ENCODE data around the gene DLG1.

Gene DLG1

DNA sequence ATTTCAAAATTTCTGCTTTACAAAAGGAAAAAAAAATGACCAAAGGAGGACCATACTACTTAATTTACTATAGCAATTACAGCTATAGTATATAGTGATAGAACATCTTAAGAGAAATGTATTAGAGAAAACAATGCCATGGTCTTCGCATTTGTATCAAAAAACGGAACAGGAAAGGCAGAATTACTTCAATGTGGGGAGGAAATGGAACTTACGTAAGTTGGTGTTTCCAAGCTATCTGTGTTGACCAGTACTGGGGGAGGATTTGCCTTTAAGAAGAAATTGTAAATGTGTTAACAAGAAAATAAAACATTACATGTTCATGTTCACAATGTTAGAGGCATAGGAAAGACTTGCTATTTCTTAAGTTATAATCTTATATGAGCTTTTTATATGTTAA, 148.9 kb downstream of the DLG1 start:
- no peak overlapping the region for H3K4me3 Mint-ChIP-seq
- DNase-seq = no peak
- peaks cover 55% of the 10 kb centered on the region for H3K36me3 Mint-ChIP-seq (ENCODE audit: low read depth)
- no peaks in the 10 kb centered on the region for H3K27me3 Mint-ChIP-seq
- H3K9me3 Mint-ChIP-seq = peaks cover 6% of the 10 kb centered on the region
- H3K4me1 Mint-ChIP-seq (ENCODE audit: low read depth) = peaks cover 18% of the 10 kb centered on the region
- no peak overlapping the region for H3K27ac Mint-ChIP-seq

DNA sequence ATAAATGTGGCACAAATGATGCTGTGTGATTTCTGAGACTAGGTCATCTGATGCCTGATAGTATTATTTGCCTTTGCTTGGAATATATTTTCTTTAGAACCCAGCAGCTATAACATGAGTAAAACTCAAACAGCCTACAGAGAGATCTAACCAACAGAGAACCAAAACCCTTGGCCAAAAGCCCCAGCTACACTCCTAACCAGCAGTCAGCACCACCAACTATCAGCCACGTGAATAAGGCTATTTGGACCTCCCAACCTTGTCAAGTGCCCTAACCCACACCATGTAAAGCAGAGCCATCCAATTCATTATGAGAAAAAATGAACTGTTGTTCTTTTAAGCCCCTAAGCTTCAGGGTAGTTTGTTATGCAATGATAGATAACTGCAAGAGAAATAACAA, 154.2 kb downstream of the DLG1 start:
- Mint-ChIP-seq H3K36me3 (ENCODE audit: low read depth) (peaks cover 64% of the 10 kb centered on the region), H3K4me3 (no peak overlapping the region), H3K27me3 (no peaks in the 10 kb centered on the region), H3K4me1 (ENCODE audit: low read depth) (peaks cover 22% of the 10 kb centered on the region), H3K27ac (no peak overlapping the region), H3K9me3 (peaks cover 4% of the 10 kb centered on the region)
- no peak for DNase-seq

DNA sequence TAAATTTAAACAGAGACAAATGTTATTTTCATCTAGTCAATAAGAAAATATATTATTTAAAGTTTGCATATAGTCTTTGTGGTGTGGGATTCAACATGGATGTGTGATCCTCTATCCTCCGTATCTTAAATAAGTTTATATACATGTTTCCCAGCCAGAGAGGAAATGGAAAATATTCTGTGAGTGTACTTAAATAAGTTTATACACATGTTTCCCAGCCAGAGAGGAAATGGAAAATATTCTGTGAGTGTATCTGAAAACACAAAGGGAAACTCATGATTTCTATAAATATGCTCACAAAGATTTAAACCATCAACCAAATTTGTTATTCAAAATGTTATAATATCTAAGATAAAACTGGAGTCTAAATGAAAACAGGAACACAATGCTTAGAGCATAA, 158.8 kb downstream of the DLG1 start:
- Mint-ChIP-seq H3K9me3 (peaks cover 14% of the 10 kb centered on the region), H3K27me3 (no peaks in the 10 kb centered on the region), H3K27ac (no peak overlapping the region), H3K36me3 (ENCODE audit: low read depth) (peaks cover 71% of the 10 kb centered on the region), H3K4me3 (no peak overlapping the region), H3K4me1 (ENCODE audit: low read depth) (peaks cover 11% of the 10 kb centered on the region)
- DNase-seq = no peak

DNA sequence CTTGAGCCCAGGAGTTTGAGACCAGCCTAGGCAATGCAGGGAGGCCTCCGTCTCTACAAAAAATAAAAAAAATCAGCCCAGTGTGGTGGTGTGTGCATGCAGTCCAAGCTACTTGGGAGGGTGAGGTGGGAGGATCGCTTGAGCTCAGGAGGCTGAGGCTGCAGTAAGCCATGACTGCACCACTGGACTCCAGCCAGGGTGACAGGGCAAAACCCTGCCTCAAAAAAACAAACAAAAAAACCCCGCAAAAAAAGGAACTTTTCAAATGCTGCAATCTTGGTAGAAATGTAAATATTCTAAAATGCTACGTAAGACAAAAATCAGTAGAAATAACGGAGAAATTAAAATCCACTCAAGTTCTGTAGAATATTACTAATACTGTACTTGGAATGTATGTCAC, 160.7 kb downstream of the DLG1 start:
- no peak overlapping the region for H3K27ac Mint-ChIP-seq
- no peaks in the 10 kb centered on the region for H3K27me3 Mint-ChIP-seq
- no peak overlapping the region for H3K4me3 Mint-ChIP-seq
- peaks cover 11% of the 10 kb centered on the region for H3K4me1 Mint-ChIP-seq (ENCODE audit: low read depth)
- H3K9me3 Mint-ChIP-seq = peaks cover 14% of the 10 kb centered on the region
- H3K36me3 Mint-ChIP-seq (ENCODE audit: low read depth) = peaks cover 78% of the 10 kb centered on the region
- DNase-seq = no peak

DNA sequence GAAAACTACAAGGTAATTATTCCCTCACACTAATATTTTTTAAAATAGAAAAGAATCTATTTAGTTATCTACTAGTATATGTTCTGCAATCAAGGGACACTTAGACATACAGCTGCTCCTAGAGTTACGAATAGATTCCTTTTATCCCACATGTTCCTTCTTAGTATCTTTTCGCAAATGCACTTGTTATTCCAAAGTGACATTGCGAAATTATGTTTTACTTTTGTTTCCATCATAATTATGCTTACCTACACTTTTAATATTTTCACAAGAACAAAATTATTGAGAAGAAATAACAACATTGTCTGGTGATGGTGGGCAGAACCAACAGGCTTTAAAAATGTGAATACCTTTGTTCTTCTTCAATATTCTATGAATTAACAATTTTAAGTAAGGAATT, 161.7 kb downstream of the DLG1 start:
- Mint-ChIP-seq H3K4me1 (ENCODE audit: low read depth) (peaks cover 11% of the 10 kb centered on the region), H3K36me3 (ENCODE audit: low read depth) (peaks cover 75% of the 10 kb centered on the region), H3K4me3 (no peak overlapping the region), H3K9me3 (peaks cover 14% of the 10 kb centered on the region), H3K27me3 (no peaks in the 10 kb centered on the region), H3K27ac (no peak overlapping the region)
- DNase-seq = no peak

DNA sequence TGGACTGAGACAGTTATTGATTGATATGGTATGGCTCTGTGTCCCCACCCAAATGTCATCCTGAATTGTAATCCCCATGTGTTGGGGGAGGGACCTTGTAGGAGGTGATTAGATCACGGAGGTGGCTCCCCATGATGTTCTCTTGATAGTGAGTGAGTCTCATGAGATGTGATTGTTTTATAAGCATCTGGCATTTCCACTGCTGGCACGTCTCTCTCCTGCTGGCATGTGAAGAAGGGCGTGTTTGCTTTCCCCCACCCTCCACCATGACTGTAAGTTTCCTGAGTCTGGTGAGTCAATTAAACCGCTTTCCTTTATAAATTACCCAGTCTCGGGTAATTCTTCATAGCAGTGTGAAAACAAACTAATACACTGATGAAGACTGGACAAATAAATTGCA, 163.2 kb downstream of the DLG1 start:
- no peak overlapping the region for H3K27ac Mint-ChIP-seq
- H3K27me3 Mint-ChIP-seq = no peaks in the 10 kb centered on the region
- H3K4me1 Mint-ChIP-seq (ENCODE audit: low read depth) = peaks cover 7% of the 10 kb centered on the region
- no peak overlapping the region for H3K4me3 Mint-ChIP-seq
- no peak for DNase-seq
- H3K9me3 Mint-ChIP-seq = peaks cover 14% of the 10 kb centered on the region
- peaks cover 77% of the 10 kb centered on the region for H3K36me3 Mint-ChIP-seq (ENCODE audit: low read depth)

DNA sequence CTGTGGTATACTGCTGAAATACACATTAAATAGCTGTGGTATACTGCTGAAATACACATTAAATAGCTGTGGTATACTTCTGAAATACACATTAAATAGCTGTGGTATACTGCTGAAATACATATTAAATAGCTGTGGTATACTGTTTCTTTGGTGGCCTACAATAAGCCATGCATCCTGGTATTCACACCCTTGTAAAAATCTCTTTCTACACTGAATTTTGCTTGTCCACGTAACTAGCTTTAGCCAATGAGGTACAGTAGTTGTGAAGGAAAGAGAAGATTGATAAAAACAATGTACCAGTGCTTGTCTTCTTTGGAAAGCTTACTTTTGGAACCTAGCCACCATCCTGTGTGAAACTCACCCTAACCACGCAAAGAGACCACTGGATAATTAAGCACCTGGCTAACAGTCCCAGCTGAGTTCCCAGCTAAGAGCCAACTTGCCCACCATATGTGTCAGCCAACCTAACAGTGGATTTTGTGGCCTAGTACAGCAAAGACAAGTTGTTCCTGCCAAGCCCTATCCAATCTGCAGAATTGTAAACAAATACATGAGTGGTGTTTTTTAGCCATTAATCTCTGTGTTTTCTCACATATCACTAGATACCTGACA, 165.4 kb downstream of the DLG1 start:
- Mint-ChIP-seq H3K27ac (no peak overlapping the region), H3K27me3 (no peaks in the 10 kb centered on the region), H3K4me1 (ENCODE audit: low read depth) (no peaks in the 10 kb centered on the region), H3K36me3 (ENCODE audit: low read depth) (peaks cover 82% of the 10 kb centered on the region), H3K4me3 (no peak overlapping the region), H3K9me3 (peaks cover 14% of the 10 kb centered on the region)
- no peak for DNase-seq

DNA sequence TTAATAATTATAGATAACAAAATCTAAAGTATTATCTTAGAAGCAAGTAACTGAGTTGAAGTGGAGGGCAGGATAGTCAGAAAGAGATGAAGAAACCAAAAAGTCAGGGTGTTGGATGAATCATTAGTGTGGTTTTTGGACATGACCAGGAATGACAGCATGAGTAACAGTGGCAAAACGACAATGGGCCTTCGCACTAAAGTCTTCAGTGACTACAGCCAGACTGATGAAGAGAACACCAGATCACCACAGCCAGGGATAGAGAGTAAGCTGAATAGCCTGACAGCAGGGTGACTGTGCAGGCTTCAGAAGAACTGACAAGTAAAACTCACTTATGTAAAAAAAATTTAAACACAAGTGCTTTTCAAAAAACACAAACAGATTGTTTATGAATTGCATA, 172.8 kb downstream of the DLG1 start:
- H3K4me3 Mint-ChIP-seq = no peak overlapping the region
- H3K27ac Mint-ChIP-seq = no peak overlapping the region
- no peaks in the 10 kb centered on the region for H3K27me3 Mint-ChIP-seq
- no peaks in the 10 kb centered on the region for H3K9me3 Mint-ChIP-seq
- H3K36me3 Mint-ChIP-seq (ENCODE audit: low read depth) = peaks cover 55% of the 10 kb centered on the region
- peaks cover 7% of the 10 kb centered on the region for H3K4me1 Mint-ChIP-seq (ENCODE audit: low read depth)
- no peak for DNase-seq

DNA sequence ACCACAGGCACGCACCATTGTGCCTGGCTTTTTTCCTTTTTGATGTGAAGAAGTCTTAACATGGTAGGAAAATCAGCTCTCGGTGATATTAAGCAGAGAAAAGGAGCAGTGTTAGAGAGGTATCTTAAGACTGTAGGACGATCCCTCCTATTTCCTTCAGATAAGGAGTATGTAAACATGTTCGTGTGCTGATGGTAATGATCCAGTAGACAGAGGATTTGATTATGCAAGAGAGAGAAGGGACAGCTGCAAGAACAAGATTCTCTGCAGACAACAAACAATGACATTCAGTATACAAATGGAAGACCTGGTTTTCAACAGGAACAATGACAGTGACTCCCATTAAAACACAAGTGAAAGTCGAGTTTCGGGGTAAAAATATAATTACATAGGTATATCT, 173.7 kb downstream of the DLG1 start:
- H3K27me3 Mint-ChIP-seq = no peaks in the 10 kb centered on the region
- no peak for DNase-seq
- no peaks in the 10 kb centered on the region for H3K9me3 Mint-ChIP-seq
- peaks cover 52% of the 10 kb centered on the region for H3K36me3 Mint-ChIP-seq (ENCODE audit: low read depth)
- no peak overlapping the region for H3K4me3 Mint-ChIP-seq
- H3K27ac Mint-ChIP-seq = no peak overlapping the region
- peaks cover 7% of the 10 kb centered on the region for H3K4me1 Mint-ChIP-seq (ENCODE audit: low read depth)

DNA sequence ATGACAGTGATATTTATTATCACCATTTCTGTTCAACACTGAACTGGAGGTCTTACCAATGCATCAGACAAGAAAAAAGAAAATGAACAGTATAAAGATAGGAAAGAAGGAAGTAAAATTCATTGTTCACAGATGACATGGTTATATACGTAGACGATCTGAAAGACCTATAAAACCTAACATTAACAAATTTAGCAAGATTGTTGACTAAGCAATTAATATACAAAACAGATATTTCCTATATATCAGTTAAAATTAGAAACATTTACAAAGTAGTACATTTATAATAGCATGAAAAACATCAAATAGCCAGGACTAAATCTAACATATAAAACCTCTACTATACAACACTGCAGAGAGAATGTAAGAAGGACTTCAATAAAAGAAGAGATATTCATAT, 176.0 kb downstream of the DLG1 start:
- no peaks in the 10 kb centered on the region for H3K27me3 Mint-ChIP-seq
- DNase-seq = no peak
- peaks cover 8% of the 10 kb centered on the region for H3K4me1 Mint-ChIP-seq (ENCODE audit: low read depth)
- H3K36me3 Mint-ChIP-seq (ENCODE audit: low read depth) = peaks cover 44% of the 10 kb centered on the region
- no peak overlapping the region for H3K4me3 Mint-ChIP-seq
- H3K27ac Mint-ChIP-seq = no peak overlapping the region
- no peaks in the 10 kb centered on the region for H3K9me3 Mint-ChIP-seq

DNA sequence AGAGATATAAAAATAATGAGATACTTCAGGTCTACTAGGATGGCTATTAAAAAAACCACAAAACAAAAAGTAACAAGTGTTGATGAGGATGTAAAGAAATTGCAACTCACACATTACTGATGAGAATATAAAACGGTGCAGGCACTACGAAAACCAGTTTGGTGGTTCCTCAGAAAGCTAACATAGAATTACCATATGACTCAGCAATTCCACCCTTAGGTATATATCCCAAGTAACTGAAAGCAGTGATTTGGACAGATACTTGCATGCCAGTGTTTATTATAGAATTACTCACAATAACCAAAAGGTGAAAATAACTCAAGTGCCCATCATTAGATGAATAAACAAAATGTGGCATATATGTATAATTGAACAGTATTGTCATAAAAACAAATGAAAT, 181.3 kb downstream of the DLG1 start:
- Mint-ChIP-seq H3K4me3 (no peak overlapping the region), H3K4me1 (ENCODE audit: low read depth) (peaks cover 11% of the 10 kb centered on the region), H3K9me3 (no peaks in the 10 kb centered on the region), H3K36me3 (ENCODE audit: low read depth) (peaks cover 62% of the 10 kb centered on the region), H3K27me3 (no peaks in the 10 kb centered on the region), H3K27ac (peak overlapping the region; percentile 34)
- no peak for DNase-seq

DNA sequence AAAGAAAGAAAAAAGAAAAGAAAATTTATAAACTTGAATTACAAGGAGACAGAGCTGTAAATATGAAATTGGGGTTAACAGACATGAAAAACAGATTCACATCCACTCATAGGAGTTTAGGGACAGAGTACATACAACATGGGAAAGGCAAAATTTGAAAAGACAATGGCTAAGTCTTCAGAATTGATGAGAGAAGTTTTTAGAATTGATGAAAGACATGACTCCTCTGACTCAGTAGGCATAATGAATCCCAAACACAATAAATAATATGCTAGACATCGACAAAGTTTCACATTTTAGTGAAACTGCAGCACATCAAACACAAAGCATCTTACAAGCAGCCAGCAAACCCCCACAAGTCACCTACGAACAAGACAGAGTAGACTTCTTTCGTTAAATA, 184.4 kb downstream of the DLG1 start:
- no peak for DNase-seq
- Mint-ChIP-seq H3K4me3 (no peak overlapping the region), H3K36me3 (ENCODE audit: low read depth) (peaks cover 78% of the 10 kb centered on the region), H3K4me1 (ENCODE audit: low read depth) (peaks cover 11% of the 10 kb centered on the region), H3K27ac (no peak overlapping the region), H3K9me3 (no peaks in the 10 kb centered on the region), H3K27me3 (no peaks in the 10 kb centered on the region)

DNA sequence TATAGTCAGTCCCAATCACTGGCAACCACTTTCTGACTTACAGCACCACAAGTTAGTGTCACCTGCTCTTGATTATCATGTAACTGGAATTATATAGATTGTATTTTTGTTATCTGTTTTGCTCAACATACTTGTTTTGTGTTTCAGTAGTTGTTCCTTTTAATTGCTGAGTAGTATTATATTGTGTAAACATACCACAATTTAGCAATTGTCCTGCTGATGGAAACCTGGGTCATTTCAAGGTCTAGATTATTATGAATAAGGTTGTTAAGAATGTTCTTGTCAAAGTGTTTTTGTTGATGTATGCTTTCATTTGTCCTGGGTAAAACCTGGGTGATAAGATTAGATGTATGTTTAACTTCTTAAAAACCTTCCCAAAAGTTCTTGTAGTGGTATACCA, 186.7 kb downstream of the DLG1 start:
- H3K4me1 Mint-ChIP-seq (ENCODE audit: low read depth) = peaks cover 3% of the 10 kb centered on the region
- no peak for DNase-seq
- no peaks in the 10 kb centered on the region for H3K27me3 Mint-ChIP-seq
- H3K9me3 Mint-ChIP-seq = no peaks in the 10 kb centered on the region
- H3K27ac Mint-ChIP-seq = no peak overlapping the region
- no peak overlapping the region for H3K4me3 Mint-ChIP-seq
- H3K36me3 Mint-ChIP-seq (ENCODE audit: low read depth) = peaks cover 79% of the 10 kb centered on the region

DNA sequence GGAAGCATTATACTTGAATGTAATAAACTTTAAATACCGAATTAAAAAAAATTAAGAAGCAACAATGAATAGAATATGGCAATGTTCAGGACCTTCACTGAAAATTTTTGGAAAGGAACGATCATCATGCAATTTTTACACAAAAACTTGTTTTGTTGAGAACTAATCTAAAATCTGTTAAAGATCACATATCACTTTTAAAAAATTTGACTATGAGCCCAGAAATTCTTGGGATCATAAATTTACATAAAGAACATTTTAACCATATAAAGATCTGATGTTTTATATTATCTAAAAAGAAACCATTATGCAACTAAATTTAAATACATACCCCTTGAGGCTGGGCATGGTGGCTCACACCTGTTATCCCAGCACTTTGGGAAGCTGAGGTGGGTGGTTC, 192.6 kb downstream of the DLG1 start:
- Mint-ChIP-seq H3K27ac (no peak overlapping the region), H3K4me3 (no peak overlapping the region), H3K36me3 (ENCODE audit: low read depth) (peaks cover 64% of the 10 kb centered on the region), H3K9me3 (no peaks in the 10 kb centered on the region), H3K4me1 (ENCODE audit: low read depth) (no peaks in the 10 kb centered on the region), H3K27me3 (no peaks in the 10 kb centered on the region)
- no peak for DNase-seq

DNA sequence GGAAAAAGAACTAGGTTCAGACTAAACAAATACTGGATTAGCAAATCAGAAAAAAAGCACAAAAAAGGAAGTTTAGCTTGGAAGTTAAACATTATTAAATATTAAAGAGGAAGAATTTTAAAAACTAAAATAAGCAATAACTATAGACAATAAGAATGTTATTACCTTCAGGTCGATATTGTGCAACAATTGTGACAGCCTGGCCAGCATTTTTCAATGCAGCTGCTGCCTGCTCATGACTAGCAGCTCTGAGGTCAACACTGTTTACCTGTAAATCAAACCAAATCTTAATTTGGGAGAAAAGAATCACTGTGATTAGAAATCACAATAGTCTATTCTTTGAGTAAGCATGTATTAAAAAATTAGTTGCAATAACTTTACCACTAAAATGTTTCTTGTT, 193.7 kb downstream of the DLG1 start:
- Mint-ChIP-seq H3K4me1 (ENCODE audit: low read depth) (no peaks in the 10 kb centered on the region), H3K36me3 (ENCODE audit: low read depth) (peaks cover 61% of the 10 kb centered on the region), H3K4me3 (no peak overlapping the region), H3K27me3 (no peaks in the 10 kb centered on the region), H3K27ac (no peak overlapping the region), H3K9me3 (no peaks in the 10 kb centered on the region)
- no peak for DNase-seq

DNA sequence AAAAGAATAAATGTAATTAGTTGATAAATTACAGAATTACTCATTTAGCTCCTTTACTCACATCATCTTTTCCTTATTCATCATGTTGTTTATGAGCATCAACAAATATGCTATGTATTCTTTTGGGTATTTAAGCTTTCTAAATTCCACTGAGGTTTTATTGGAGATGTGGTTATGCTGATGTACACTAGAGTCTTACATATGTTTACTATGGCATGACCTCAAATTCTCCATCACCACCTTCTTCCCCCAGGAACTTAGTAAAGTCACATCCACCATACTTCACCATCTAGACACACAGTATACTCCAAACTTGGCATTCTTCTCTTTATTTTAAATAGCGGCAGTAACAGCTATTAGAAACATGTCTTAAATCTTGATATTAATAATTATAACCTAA, 194.6 kb downstream of the DLG1 start:
- Mint-ChIP-seq H3K4me1 (ENCODE audit: low read depth) (no peaks in the 10 kb centered on the region), H3K36me3 (ENCODE audit: low read depth) (peaks cover 64% of the 10 kb centered on the region)

More for the DNA sequence above, 194.6 kb downstream of the DLG1 start:
- DNase-seq = no peak
- Mint-ChIP-seq H3K27ac (no peak overlapping the region), H3K9me3 (no peaks in the 10 kb centered on the region), H3K27me3 (no peaks in the 10 kb centered on the region), H3K4me3 (no peak overlapping the region)

Measured in activated T-cell treated with anti-CD3 and anti-CD28 coated beads, Interleukin-2, amount 50 U/mL, for 24 hours (primary cell).